Effector memory CD8-positive, alpha-beta T cell (primary cell): ENCODE measurements around the gene CIAO2A.

Experiments used
- ATAC-seq: fragments of 150-1000 bp; cut with Tn5 transposase; replicated peaks from 2 replicates; pipeline ENCODE4 v1.10.0; 2021; ENCODE audit warnings: mild to moderate bottlenecking, moderate library complexity
- DNase-seq, 3 experiments: peaks; one replicate each; pipeline ENCODE4 v3.0.0; 2021
- H3K27ac Mint-ChIP-seq, 2 donors: one replicate each; pipeline ENCODE4 v1.8.0; 2022; ENCODE audit warnings: mild to moderate bottlenecking in 2 of 2, mixed read lengths in 2 of 2, moderate library complexity in 2 of 2
- H3K27me3 Mint-ChIP-seq, 2 donors: one replicate each; pipeline ENCODE4 v1.8.0; 2022; ENCODE audit warnings: mixed read lengths in 2 of 2
- H3K36me3 Mint-ChIP-seq: one replicate; pipeline ENCODE4 v1.8.0; 2022; ENCODE audit warnings: mild to moderate bottlenecking, moderate library complexity, mixed read lengths; ENCODE audit not compliant: insufficient read depth
- H3K4me1 Mint-ChIP-seq, 2 donors: one replicate each; pipeline ENCODE4 v1.8.0; 2022; ENCODE audit warnings: low read depth in 2 of 2, mixed read lengths in 2 of 2
- H3K4me3 Mint-ChIP-seq, 2 donors: one replicate each; pipeline ENCODE4 v1.8.0; 2022; ENCODE audit warnings: mild to moderate bottlenecking in 2 of 2, mixed read lengths in 2 of 2, moderate library complexity in 2 of 2
- H3K9me3 Mint-ChIP-seq, 2 donors: one replicate each; pipeline ENCODE4 v1.8.0; 2022; ENCODE audit warnings: mixed read lengths in 2 of 2
- total RNA-seq, 9 experiments: gene quantifications; one replicate each; lab custom pipeline; 2026; lab: John Stamatoyannopoulos, UW

Gene CIAO2A, protein sequence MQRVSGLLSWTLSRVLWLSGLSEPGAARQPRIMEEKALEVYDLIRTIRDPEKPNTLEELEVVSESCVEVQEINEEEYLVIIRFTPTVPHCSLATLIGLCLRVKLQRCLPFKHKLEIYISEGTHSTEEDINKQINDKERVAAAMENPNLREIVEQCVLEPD
- total RNA-seq, result 11.8 to 41.8 (median 31.6) reads per million in 9 experiments

- H3K27ac Mint-ChIP-seq, result peak within 1 kb of the TSS; percentile 99 to 100
- ATAC-seq (peak; percentile 70), DNase-seq (peak; percentile 85 to 87 (median 87))
- H3K36me3 Mint-ChIP-seq, result peaks cover 15% of the 10 kb centered on the region
- H3K9me3 Mint-ChIP-seq, result no peaks in the 10 kb centered on the region
- peak within 1 kb of the TSS; percentile 100 for H3K4me3 Mint-ChIP-seq
- no peaks in the 10 kb centered on the region for H3K27me3 Mint-ChIP-seq
- H3K4me1 Mint-ChIP-seq, result peaks cover 56 to 81% of the 10 kb centered on the region in 2 donors
These were observed at the start of gene CIAO2A for GRCh38 chr15:64093627-64094417. TSS of gene CIAO2A (minus strand) at chr15:64093838. CDS start at chr15:64093768, 70 bp downstream.

DNA sequence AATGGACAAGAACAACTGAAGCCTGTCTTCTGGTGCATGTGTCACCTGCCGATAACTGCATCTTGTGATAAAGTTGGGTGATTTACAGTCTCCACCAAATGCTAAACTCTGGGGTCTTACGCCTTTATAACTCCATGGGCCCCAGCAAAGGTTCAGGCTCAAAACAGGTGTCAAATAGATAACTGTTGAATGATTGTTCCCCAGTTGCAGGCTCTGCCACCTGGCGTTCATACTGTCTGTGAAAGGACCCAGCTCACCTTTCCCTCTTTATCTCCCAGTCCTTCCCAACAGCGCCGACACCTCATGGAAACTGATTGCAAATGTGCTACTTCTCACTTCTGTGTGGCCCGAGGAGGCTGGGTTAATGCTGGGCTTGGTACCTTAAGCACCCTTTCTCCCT lies 49.6 kb upstream of the CIAO2A start:
- peaks cover 26% of the 10 kb centered on the region for H3K36me3 Mint-ChIP-seq
- no peak overlapping the region for H3K4me3 Mint-ChIP-seq
- H3K27me3 Mint-ChIP-seq, result no peaks in the 10 kb centered on the region
- no peaks in the 10 kb centered on the region for H3K9me3 Mint-ChIP-seq
- H3K4me1 Mint-ChIP-seq, result no peaks in the 10 kb centered on the region
- DNase-seq, result no peak
- no peak overlapping the region for H3K27ac Mint-ChIP-seq
- ATAC-seq, result no peak

DNA sequence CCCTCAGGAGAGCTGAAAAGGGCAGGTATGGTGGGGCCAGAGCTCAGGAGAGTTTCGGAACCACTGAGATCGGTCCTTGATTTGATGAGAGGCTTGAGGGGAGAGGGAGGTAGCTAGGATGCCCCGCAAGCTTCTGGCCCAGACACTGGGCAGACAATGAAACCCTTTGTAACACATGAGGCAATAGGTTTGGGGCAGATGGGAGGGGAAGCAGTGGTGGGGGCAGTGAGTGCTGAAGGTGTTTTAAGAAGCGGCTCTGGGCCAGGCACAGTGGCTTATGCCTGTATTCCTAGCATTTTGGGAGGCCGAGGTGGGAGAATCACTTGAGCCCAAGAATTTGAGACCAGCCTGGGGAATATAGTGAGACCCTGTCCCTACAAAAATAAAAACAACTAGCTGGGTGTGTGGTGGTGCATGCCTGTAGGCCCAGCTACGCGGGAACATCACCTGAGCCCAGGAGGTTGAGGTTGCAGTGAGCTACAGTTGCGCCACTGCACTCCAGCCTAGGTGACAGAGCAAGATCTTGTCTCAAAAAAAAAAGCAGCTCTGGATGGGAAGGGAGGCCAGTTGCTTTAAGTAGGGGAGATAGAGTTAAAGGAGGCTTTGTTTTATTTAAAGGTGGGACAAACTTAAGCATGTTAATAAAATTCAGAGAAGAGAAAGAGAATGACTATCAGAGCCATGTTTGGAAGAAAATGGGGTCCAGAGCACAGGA lies 48.3 kb upstream of the CIAO2A start:
- no peaks in the 10 kb centered on the region for H3K9me3 Mint-ChIP-seq
- peak overlapping the region; percentile 35 to 72 for H3K27ac Mint-ChIP-seq
- peaks cover 33% of the 10 kb centered on the region for H3K36me3 Mint-ChIP-seq
- no peaks in the 10 kb centered on the region for H3K27me3 Mint-ChIP-seq
- DNase-seq, result no peak
- no peak for ATAC-seq
- H3K4me1 Mint-ChIP-seq, result no peaks in the 10 kb centered on the region
- no peak overlapping the region for H3K4me3 Mint-ChIP-seq

DNA sequence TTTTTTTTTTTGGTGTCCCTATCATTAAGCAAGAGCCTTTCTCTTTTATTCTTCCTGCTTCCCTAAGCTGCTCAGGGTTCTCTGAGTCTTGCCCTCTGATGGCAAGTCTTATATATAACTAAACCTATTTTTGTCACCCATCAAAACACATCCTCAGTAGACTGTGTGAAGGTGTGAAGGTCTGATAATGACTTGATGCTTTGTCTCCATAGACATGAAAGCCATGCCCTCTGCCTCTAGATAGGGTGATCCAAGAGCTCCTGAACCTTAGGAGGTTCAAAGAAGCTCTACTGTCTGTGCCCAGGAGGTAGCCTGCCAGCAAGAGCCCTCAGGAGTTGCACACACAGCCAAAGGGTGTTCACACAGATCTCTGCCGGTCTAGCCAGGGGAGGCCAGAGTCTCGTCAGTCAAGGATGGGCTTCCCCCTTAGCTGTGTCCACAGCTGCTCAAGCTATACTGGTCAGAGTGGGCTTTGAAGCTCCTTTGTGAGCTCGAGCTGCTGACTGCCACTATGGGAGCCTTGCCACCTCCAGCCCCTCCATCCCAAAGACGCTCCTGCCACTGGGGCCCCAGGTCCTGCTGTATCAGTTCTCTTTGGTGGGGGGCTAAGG lies 44.8 kb upstream of the CIAO2A start:
- DNase-seq (no peak), ATAC-seq (no peak)
- peaks cover 45% of the 10 kb centered on the region for H3K36me3 Mint-ChIP-seq
- no peak overlapping the region for H3K27ac Mint-ChIP-seq
- no peaks in the 10 kb centered on the region for H3K9me3 Mint-ChIP-seq
- H3K4me3 Mint-ChIP-seq, result no peak overlapping the region
- H3K27me3 Mint-ChIP-seq, result no peaks in the 10 kb centered on the region
- no peaks in the 10 kb centered on the region for H3K4me1 Mint-ChIP-seq

DNA sequence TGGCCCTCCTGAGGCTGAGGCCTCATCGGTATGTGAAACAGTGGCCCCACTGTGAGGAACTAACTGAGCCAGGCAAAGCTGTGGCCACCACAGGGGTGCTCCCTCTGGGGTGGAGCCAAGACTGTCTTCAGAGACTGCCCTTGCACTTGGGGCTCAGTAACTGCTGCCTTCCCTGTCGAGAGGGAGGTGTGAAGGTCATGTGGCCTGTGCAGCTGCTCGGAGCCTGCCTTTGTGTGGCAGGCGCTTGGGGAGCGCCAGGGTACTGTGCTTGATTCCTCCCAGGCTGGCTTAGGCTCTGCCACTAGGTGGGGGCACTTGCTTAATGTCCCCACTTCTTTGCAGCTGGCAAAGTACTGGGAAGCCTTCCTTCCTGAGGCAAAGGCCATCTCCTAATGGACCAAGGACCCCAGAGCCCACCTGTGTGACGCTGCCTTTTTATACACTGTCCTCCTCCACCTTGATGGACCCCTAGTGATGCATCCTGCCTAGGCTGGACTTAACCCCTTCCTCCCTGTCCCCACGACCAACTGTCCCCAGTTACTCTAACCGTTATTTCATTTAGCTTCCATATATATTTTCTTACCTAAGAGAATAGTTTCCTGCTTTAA lies 43.7 kb upstream of the CIAO2A start:
- DNase-seq (no peak), ATAC-seq (peak; percentile 45)
- Mint-ChIP-seq H3K9me3 (no peaks in the 10 kb centered on the region), H3K27me3 (no peaks in the 10 kb centered on the region), H3K36me3 (peaks cover 49% of the 10 kb centered on the region), H3K4me1 (no peaks in the 10 kb centered on the region), H3K4me3 (no peak overlapping the region), H3K27ac (no peak overlapping the region)

DNA sequence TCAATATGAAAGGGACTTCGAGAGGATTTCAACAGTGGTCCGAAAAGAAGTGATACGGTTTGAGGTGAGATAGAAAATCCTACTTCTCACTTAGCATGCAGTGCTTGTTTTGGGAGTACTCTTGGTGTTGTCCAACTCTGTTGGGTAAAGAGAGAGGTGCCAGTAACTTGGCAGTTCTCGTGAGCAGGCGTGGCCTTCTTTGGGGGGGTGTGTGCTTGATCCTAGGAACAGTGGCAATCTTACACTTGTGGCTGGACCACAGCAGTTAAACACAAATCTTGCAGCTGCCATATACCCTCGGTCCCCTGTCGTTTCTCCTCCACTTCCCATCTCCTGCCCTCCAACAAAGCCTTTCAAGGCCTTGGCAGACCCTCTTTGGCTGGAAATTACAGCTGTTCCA lies 42.7 kb upstream of the CIAO2A start:
- Mint-ChIP-seq H3K4me3 (no peak overlapping the region), H3K36me3 (peaks cover 52% of the 10 kb centered on the region), H3K27me3 (no peaks in the 10 kb centered on the region), H3K4me1 (no peaks in the 10 kb centered on the region), H3K9me3 (no peaks in the 10 kb centered on the region), H3K27ac (no peak overlapping the region)
- ATAC-seq (no peak), DNase-seq (no peak)

- H3K4me3 Mint-ChIP-seq, result no peak overlapping the region
- H3K9me3 Mint-ChIP-seq, result no peaks in the 10 kb centered on the region
- no peak for DNase-seq
- no peaks in the 10 kb centered on the region for H3K27me3 Mint-ChIP-seq
- no peak for ATAC-seq
- H3K36me3 Mint-ChIP-seq, result peaks cover 72% of the 10 kb centered on the region
- no peaks in the 10 kb centered on the region for H3K4me1 Mint-ChIP-seq
- no peak overlapping the region for H3K27ac Mint-ChIP-seq
These were observed 40.7 kb upstream of the CIAO2A start for GRCh38 chr15:64134345-64134829.

DNA sequence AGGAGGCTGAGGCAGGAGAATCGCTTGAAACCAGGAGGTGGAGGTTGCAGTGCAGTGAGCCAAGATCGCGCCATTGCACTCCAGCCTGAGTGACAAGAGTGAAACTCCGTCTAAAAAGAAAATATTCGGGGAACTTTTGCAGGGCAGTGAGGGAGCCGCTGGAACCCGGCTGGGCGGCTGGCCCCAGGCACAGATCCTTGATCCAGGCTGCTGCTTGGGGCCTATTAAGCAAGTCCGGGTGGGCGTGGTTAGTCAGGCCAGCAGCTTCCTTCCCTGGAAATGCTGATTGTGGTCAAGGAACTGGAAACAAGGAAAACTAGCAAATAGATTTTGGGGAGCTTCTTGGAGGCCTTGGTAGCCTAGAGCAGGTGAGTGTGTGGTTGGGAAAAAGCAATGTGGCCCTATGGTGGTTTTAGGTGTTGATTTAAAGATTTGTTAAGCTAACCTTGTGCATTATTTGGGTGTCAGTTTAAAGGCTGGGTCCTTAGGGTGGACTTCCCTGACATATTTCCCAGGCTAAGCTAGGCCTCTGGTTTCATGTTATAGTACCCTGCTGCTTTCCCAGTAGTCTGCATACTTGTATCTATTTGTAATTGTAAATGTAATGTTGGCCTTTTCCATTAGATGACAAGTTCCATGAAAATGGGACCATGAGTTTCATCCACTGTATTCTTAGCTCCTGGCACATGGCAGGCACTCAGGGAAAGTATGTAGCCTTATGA lies 40.1 kb upstream of the CIAO2A start:
- ATAC-seq (no peak), DNase-seq (no peak)
- no peaks in the 10 kb centered on the region for H3K9me3 Mint-ChIP-seq
- H3K27ac Mint-ChIP-seq, result peak overlapping the region; percentile 16 to 67
- H3K4me3 Mint-ChIP-seq, result no peak overlapping the region
- H3K4me1 Mint-ChIP-seq, result no peaks in the 10 kb centered on the region
- peaks cover 78% of the 10 kb centered on the region for H3K36me3 Mint-ChIP-seq
- no peaks in the 10 kb centered on the region for H3K27me3 Mint-ChIP-seq

DNA sequence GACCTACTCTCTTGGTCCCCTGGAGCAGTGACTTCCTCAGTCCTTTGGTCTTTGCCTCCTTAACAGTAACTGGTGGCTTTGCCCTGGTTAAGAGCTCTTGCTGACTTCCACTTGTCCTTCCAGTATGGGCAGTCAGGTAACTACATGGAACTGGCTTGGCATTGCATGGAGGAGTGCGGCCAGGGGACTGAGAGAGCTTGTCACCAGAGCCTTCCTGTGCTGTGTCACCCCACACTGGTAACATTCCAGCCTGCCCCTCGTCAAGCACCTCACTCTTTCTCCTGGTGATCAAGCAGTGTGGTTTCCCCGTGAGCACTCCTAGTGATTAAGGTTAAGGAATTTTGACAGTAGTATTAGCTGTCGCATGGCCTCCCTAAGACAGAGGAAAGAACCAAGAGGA lies 38.6 kb upstream of the CIAO2A start:
- H3K4me3 Mint-ChIP-seq, result no peak overlapping the region
- no peaks in the 10 kb centered on the region for H3K27me3 Mint-ChIP-seq
- no peaks in the 10 kb centered on the region for H3K9me3 Mint-ChIP-seq
- H3K36me3 Mint-ChIP-seq, result peaks cover 87% of the 10 kb centered on the region
- ATAC-seq (no peak), DNase-seq (no peak)
- peaks cover 0 to 8% of the 10 kb centered on the region in 2 donors for H3K4me1 Mint-ChIP-seq
- H3K27ac Mint-ChIP-seq, result no peak overlapping the region

DNA sequence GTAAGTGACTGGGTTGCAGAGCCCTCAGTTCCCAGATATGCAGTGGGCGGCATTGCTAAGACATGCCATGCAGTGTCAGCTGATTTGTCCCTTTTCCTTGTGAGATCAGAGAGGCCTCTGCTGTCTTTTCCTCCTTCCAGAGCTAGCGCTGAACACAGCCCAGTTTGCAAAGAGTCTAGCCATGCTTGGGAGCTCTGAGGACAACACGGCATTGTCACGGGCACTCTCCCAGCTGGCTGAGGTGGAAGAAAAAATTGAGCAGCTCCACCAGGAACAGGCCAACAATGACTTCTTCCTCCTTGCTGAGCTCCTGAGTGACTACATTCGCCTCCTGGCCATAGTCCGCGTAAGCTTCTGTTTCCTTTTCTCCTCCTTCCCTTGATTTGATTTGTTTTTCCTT lies 37.9 kb upstream of the CIAO2A start:
- H3K4me3 Mint-ChIP-seq, result no peak overlapping the region
- H3K27ac Mint-ChIP-seq, result no peak overlapping the region
- ATAC-seq (no peak), DNase-seq (no peak)
- peaks cover 0 to 8% of the 10 kb centered on the region in 2 donors for H3K4me1 Mint-ChIP-seq
- no peaks in the 10 kb centered on the region for H3K27me3 Mint-ChIP-seq
- H3K9me3 Mint-ChIP-seq, result no peaks in the 10 kb centered on the region
- peaks cover 87% of the 10 kb centered on the region for H3K36me3 Mint-ChIP-seq

DNA sequence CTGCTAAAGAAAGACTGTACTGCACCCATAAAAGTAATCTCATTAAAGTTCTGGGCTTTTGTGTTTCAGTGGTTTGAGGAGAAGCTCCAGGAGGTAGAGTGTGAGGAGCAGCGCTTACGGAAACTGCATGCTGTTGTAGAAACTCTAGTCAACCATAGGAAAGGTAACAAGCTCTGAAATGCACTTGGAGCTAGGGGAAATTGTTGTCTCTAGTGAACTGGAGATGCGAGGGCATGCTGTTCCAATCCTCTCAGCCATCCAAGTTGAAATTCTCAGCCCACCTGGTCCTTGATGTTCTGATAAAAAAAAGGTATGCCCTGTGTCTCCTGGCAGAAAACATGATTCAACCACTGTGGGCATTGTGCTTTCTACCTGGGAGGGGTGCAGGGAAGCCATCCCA lies 36.5 kb upstream of the CIAO2A start:
- ATAC-seq (no peak), DNase-seq (no peak)
- no peaks in the 10 kb centered on the region for H3K27me3 Mint-ChIP-seq
- no peak overlapping the region for H3K4me3 Mint-ChIP-seq
- no peaks in the 10 kb centered on the region for H3K9me3 Mint-ChIP-seq
- H3K27ac Mint-ChIP-seq, result peak overlapping the region in 1 of 2 donors; percentile 20
- peaks cover 84% of the 10 kb centered on the region for H3K36me3 Mint-ChIP-seq
- H3K4me1 Mint-ChIP-seq, result peaks cover 0 to 10% of the 10 kb centered on the region in 2 donors

DNA sequence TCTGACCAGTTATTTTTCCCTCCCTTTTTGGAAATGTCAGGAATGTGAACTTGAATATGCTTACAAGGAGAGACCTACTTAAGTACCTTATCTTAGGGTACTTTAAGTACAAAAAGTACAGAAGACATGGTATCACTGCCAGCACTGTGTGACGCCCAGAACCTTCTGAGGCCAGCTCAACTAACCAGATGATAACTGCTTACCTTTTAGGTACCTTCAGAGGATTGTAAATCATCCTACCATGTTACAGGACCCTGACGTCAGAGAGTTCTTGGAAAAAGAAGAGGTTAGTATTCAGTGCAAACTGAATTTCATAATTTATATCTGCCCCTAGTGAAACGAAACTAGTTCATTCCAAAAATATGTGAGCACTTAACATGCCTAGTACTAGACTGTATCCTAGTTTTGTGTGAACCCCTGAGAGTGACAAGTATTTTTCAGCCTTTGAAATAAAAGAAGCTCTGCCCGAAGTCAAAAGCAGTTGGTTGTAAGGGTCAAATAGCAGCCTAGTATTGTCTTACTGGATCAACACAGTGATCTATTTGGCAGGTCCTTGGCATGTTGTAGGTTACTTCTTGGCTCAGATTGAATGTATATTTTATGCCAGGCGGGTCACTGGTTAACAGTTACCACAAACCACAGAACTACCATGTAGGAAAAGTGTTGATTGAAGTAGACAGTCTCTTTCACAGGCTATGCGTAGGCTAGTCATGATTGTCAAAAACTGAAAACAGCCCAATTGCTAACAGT lies 34.1 kb upstream of the CIAO2A start:
- Mint-ChIP-seq H3K9me3 (no peaks in the 10 kb centered on the region), H3K27ac (no peak overlapping the region), H3K4me3 (no peak overlapping the region), H3K27me3 (no peaks in the 10 kb centered on the region), H3K4me1 (peaks cover 0 to 10% of the 10 kb centered on the region in 2 donors), H3K36me3 (peaks cover 82% of the 10 kb centered on the region)
- DNase-seq (no peak), ATAC-seq (no peak)
